HEK293T (cell line): ENCODE results near the gene USP17L5.
"Not testable (repeated sequence)": the region's sequence is repeated elsewhere in the genome, so short reads cannot be mapped to it uniquely, and the experiment has no call there.

Experiments
- ARNT ChIP-seq: fragments of 450-650 bp; IDR thresholded peaks from 2 replicates; pipeline ENCODE4 v1.6.1; 2017; ENCODE audit warnings: mild to moderate bottlenecking
- BHLHE40 ChIP-seq: fragments of 450-650 bp; IDR thresholded peaks from 2 replicates; pipeline ENCODE4 v1.6.1; 2016; ENCODE audit warnings: mild to moderate bottlenecking, moderate library complexity, borderline replicate concordance
- ELF4 ChIP-seq: fragments of 450-650 bp; IDR thresholded peaks from 2 replicates; pipeline ENCODE4 v1.6.1; 2017; ENCODE audit warnings: antibody characterized with exemption
- FOXA1 ChIP-seq: fragments of 450-650 bp; IDR thresholded peaks from 2 replicates; pipeline ENCODE4 v1.6.1; 2016; ENCODE audit warnings: mild to moderate bottlenecking
- HDGF ChIP-seq: fragments of 450-650 bp; IDR thresholded peaks from 2 replicates; pipeline ENCODE4 v1.6.1; 2017; ENCODE audit warnings: antibody characterized with exemption, borderline replicate concordance
- L3MBTL2 ChIP-seq: fragments of 450-650 bp; conservative IDR thresholded peaks from 2 replicates; pipeline ENCODE4 v1.6.1; 2016; ENCODE audit warnings: mild to moderate bottlenecking
- LEF1 ChIP-seq: fragments of 450-650 bp; IDR thresholded peaks from 2 replicates; pipeline ENCODE4 v1.6.1; 2017; ENCODE audit warnings: mild to moderate bottlenecking, borderline replicate concordance
- NFRKB ChIP-seq: fragments of 450-650 bp; IDR thresholded peaks from 2 replicates; pipeline ENCODE4 v1.6.1; 2016; ENCODE audit warnings: mild to moderate bottlenecking, moderate library complexity
- SP1 ChIP-seq: fragments of 450-650 bp; IDR thresholded peaks from 2 replicates; pipeline ENCODE4 v1.6.1; 2017
- SUZ12 ChIP-seq: fragments of 450-650 bp; IDR thresholded peaks from 2 replicates; pipeline ENCODE4 v1.6.1; 2016; ENCODE audit warnings: mild to moderate bottlenecking
- TARDBP ChIP-seq: fragments of 450-650 bp; IDR thresholded peaks from 2 replicates; pipeline ENCODE4 v1.6.1; 2016

- TF ChIP-seq L3MBTL2, SP1, HDGF, FOXA1, NFRKB, ELF4, BHLHE40, TARDBP, LEF1, SUZ12, ARNT: not testable (repeated sequence)
Measured at GRCh38 chr4:9353338-9353737, 14.1 kb downstream of the USP17L5 start, which contains the start of gene USP17L29.
